Mesodermal cell (in vitro differentiated cells): ENCODE results near the gene CCDC167.
A peak's percentile ranks its signal among the peaks of the same experiment; 100 is the strongest.

Source experiments
- H3K27ac ChIP-seq: 2 replicates; pipeline ENCODE4 v1.7.0; 2013; ENCODE audit warnings: mild to moderate bottlenecking, low read depth, low read length, moderate library complexity; ENCODE audit not compliant: severe bottlenecking
- H3K36me3 ChIP-seq: 2 replicates; pipeline ENCODE4 v1.7.1; 2013; ENCODE audit warnings: mild to moderate bottlenecking, low read length, moderate library complexity; ENCODE audit not compliant: control insufficient read depth, insufficient read depth
- H3K4me1 ChIP-seq: one replicate; pipeline ENCODE4 v1.7.1; 2013; ENCODE audit warnings: mild to moderate bottlenecking, low read length; ENCODE audit not compliant: insufficient read depth, control insufficient read depth, poor library complexity, severe bottlenecking
- H3K4me3 ChIP-seq: 2 replicates; pipeline ENCODE4 v1.7.0; 2013; ENCODE audit warnings: low read length, control low read depth, mild to moderate bottlenecking; ENCODE audit not compliant: insufficient read depth, poor library complexity, severe bottlenecking; ENCODE audit errors: extremely low read depth
- H3K9me3 ChIP-seq: 2 replicates; pipeline ENCODE4 v1.7.1; 2013; ENCODE audit warnings: mild to moderate bottlenecking, low read length, moderate library complexity; ENCODE audit not compliant: control insufficient read depth
- WGBS, 2 experiments: methylation state at CpG; one replicate each; pipeline ENCODE4 v1.1.5; 2013; ENCODE audit warnings: missing lambda C conversion rate in 2 of 2; ENCODE audit not compliant: insufficient coverage in 2 of 2; 5-methylcytosine and 5-hydroxymethylcytosine counted together

CCDC167 gene

DNA sequence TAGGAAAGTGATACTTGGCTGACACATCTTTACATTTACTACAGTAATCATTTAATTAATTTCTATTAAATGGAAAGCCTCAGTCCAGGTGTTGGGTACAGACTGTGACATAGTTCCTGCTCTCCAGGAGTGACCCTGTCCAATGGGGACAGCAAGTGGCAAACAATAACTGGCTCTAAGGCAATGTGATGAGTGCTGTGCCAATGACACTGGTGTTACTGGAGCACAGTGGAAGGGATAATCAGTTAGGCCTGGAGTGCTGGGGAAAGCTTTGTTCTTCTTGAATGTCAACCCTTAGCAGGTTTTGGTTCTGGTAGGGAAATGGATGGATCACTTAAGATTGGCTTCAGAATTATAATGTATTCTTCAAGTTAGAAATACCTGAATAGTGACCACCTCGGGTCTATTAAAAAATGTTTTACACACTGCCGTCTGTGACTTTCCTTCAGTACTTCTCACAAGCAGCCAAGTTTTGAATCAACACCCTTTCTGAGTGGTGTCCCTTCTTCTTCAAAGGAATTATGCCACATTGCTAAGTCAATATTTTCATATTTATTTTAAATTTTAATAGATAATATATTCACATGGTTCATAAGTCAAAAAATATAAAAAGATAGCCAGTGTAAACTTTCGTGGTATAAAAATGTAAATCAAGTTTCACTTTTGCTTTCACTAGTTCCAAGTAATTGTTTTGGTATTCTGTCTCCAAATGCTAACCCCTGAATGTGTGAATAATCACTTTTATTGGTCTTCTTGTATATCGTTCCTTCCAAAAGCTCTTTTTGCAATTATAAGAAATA, 57.1 kb downstream of the CCDC167 start:
- Histone ChIP-seq H3K36me3 (peaks cover 75% of the 10 kb centered on the region), H3K4me3 (no peak overlapping the region), H3K27ac (no peak overlapping the region), H3K9me3 (no peaks in the 10 kb centered on the region), H3K4me1 (no peaks in the 10 kb centered on the region)
- WGBS, 2 experiments = 92% methylated on average over 2 of the region's 4 CpGs; no CpG with 5 or more reads in 1 of the 2 experiments

DNA sequence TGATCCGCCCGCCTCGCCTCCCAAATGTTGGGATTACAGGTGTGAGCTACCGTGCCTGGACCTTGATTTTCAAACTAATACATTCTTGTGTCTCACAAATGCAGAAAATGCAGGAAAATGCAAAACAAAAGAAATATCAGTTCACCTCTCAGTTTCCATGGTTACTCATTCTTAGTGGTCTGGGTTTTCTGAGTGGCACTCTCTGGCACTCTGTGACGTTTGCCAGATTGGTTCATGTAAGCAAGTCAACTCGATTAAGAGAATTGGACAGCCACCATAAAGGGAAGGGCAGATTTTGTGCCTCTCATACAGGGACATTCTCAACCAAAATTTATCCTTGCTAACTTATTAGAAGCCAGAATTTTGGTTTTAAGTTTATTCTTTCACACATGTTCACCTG, 58.0 kb downstream of the CCDC167 start:
- Histone ChIP-seq H3K4me3 (no peak overlapping the region), H3K27ac (no peak overlapping the region), H3K4me1 (no peaks in the 10 kb centered on the region), H3K9me3 (no peaks in the 10 kb centered on the region), H3K36me3 (peaks cover 74% of the 10 kb centered on the region)
- WGBS, 2 experiments = 92% methylated on average over 5 to 6 of the region's 6 CpGs

DNA sequence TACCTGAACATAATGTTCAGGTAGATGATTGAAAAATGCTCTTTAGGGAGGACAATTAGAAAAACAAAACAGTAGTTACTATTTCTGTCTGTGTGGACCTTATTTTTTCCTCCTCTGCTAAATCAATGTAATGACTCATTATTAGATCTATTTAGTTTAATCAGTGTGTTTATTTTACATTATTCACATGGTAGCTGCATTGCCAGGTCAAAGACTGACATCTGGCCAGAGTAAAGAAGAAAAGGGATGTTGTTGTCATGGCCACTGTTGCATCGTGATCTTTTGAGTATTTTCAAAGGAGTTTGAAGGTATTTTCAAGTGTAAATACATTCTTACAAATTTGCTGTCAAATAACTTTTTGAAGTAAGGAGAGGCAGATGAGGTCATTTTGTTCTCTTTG, 60.8 kb downstream of the CCDC167 start:
- WGBS, 2 experiments = no CpG with 5 or more reads among the region's 1 CpG
- Histone ChIP-seq H3K4me3 (no peak overlapping the region), H3K27ac (no peak overlapping the region), H3K36me3 (peaks cover 60% of the 10 kb centered on the region), H3K4me1 (peaks cover 4% of the 10 kb centered on the region), H3K9me3 (no peaks in the 10 kb centered on the region)

DNA sequence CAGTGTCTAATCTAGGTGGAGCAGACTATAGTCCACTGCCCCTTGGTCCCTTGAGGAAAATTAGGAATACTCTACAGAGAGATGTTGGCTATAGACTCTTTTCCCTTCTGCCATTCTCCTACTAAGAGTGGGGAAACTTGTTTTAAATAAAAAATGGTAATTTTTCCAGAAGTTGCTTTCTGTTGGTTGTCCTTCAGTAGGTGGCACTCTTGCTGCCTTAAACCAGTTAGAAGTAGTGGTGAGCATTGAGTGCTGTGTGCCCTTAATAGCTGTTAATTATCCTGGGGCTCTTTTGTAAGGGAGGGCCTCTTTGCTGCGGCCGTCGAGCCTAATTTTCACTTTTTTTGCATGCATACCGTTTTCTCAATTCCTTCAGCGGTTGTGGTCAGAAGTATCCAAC, 63.9 kb downstream of the CCDC167 start:
- Histone ChIP-seq H3K9me3 (no peaks in the 10 kb centered on the region), H3K4me1 (peaks cover 6% of the 10 kb centered on the region), H3K4me3 (no peak overlapping the region), H3K27ac (no peak overlapping the region), H3K36me3 (peaks cover 47% of the 10 kb centered on the region)
- WGBS, 2 experiments = 75 to 93% methylated on average over 2 of the region's 5 CpGs

DNA sequence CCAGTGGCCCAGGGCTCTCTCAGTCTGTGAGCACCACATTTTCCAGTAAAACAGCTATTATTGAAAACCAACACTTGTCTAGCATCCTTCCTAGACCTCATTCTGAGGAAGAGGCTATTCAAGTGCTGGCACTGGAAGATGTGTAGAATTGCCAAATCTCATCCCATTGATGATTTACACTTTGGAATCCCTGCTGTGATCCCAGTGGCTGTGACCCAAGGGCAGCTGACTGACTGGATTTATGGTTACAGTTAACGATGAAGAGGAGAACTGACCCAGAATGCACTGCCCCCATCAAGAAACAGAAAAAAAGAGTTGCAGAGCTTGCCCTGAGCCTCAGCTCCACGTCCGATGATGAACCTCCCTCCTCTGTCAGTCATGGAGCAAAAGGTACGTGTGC, 64.3 kb downstream of the CCDC167 start:
- peaks cover 43% of the 10 kb centered on the region for H3K36me3 ChIP-seq
- H3K9me3 ChIP-seq = no peaks in the 10 kb centered on the region
- H3K27ac ChIP-seq = no peak overlapping the region
- no peak overlapping the region for H3K4me3 ChIP-seq
- 75 to 91% methylated on average over 4 of the region's 4 CpGs for WGBS, 2 experiments
- peaks cover 6% of the 10 kb centered on the region for H3K4me1 ChIP-seq

DNA sequence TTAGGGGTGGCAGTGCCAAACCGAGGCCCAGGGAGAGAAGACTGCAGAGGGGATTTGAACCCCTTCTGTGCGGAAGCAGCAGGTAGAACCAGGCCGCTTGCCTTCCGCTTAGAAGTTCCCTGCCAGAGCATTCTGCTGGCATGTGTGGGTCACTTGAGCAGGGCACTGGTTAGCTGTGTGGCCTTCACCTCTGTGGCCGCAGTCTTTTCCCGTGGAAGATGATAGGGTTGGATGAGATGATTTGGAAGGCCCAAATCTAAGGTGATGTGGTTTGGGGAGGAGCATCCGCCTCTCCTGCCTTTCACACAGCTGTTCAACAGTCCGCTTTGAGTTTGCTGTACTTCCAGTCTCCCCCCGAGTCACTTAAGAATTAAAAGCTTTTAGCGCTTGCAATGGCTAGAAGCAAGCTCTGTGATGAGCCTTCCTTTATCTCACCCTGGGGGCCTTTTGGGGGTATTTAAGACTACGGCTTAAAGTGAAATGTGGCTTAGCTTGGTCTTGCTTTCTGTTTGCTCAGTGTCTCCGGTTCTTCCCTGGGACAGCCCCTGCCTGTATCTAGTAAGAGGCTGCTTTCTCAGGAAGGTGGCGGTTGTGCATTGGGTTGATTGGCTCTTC, 65.9 kb downstream of the CCDC167 start:
- Histone ChIP-seq H3K4me3 (peak overlapping the region; percentile 99), H3K27ac (peak overlapping the region; percentile 59), H3K4me1 (peaks cover 6% of the 10 kb centered on the region), H3K9me3 (no peaks in the 10 kb centered on the region), H3K36me3 (peaks cover 32% of the 10 kb centered on the region)
- 28 to 38% methylated on average over 8 to 10 of the region's 13 CpGs for whole genome bisulfite sequencing, 2 experiments
